NCI-H2196 (cell line): ENCODE data around the gene RXYLT1.

Experiments used
- DNase-seq: peaks from one replicate; lab custom pipeline; 2025; ENCODE audit not compliant: unreplicated experiment; lab: John Stamatoyannopoulos, UW

Gene RXYLT1

GRCh38 chr12:63795944-63796343, 16.2 kb downstream of the RXYLT1 start:
- DNase-seq, result no peak

- peak; percentile 57 for DNase-seq
These were observed 22.4 kb downstream of the RXYLT1 start for GRCh38 chr12:63802012-63802608.

GRCh38 chr12:63804746-63805145, 25.0 kb downstream of the RXYLT1 start:
- DNase-seq, result no peak

GRCh38 chr12:63805704-63806672, 26.3 kb downstream of the RXYLT1 start:
- DNase-seq, result peak; percentile 85

GRCh38 chr12:63808631-63809030, 28.9 kb downstream of the RXYLT1 start:
- DNase-seq, result no peak

- DNase-seq, result no peak
These were observed 29.9 kb downstream of the RXYLT1 start for GRCh38 chr12:63809566-63809965.

GRCh38 chr12:63811334-63811733, 31.6 kb downstream of the RXYLT1 start:
- no peak for DNase-seq

GRCh38 chr12:63811755-63812154, 32.0 kb downstream of the RXYLT1 start:
- no peak for DNase-seq

GRCh38 chr12:63814146-63814772, 34.5 kb downstream of the RXYLT1 start:
- no peak for DNase-seq

- DNase-seq, result no peak
These were observed 35.8 kb downstream of the RXYLT1 start for GRCh38 chr12:63815482-63815852.

GRCh38 chr12:63816031-63816430, 36.3 kb downstream of the RXYLT1 start:
- no peak for DNase-seq

GRCh38 chr12:63820427-63820826, 40.7 kb downstream of the RXYLT1 start:
- no peak for DNase-seq

GRCh38 chr12:63821781-63822251, 42.1 kb downstream of the RXYLT1 start:
- no peak for DNase-seq

- DNase-seq, result no peak
These were observed 42.6 kb downstream of the RXYLT1 start for GRCh38 chr12:63822352-63822751.

GRCh38 chr12:63823040-63823439, 43.3 kb downstream of the RXYLT1 start:
- DNase-seq, result no peak

- peak; percentile 47 for DNase-seq
These were observed 46.4 kb downstream of the RXYLT1 start for GRCh38 chr12:63826006-63826585.

- DNase-seq, result no peak
These were observed 49.2 kb downstream of the RXYLT1 start for GRCh38 chr12:63828867-63829266.

- DNase-seq, result no peak
These were observed 56.3 kb downstream of the RXYLT1 start for GRCh38 chr12:63836046-63836445.

GRCh38 chr12:63836936-63837335, 57.2 kb downstream of the RXYLT1 start:
- no peak for DNase-seq

GRCh38 chr12:63838411-63838810, 58.7 kb downstream of the RXYLT1 start:
- no peak for DNase-seq

- no peak for DNase-seq
These were observed 61.3 kb downstream of the RXYLT1 start for GRCh38 chr12:63841011-63841410.
